Astrocyte (in vitro differentiated cells and primary cell): ENCODE results near the gene BSG.

Experiments used
- CTCF ChIP-seq: IDR thresholded peaks from 2 replicates; pipeline ENCODE4 v1.5.1; 2011; ENCODE audit warnings: low read depth, mild to moderate bottlenecking, inconsistent platforms, low read length, moderate library complexity; ENCODE audit not compliant: insufficient read depth
- EZH2 ChIP-seq: IDR thresholded peaks from 2 replicates; pipeline ENCODE4 v1.6.1; 2012; ENCODE audit warnings: mild to moderate bottlenecking, low read length, inconsistent platforms; ENCODE audit not compliant: insufficient read depth

GRCh38 chr19:525029-525428 lies 47.4 kb upstream of the BSG start:
- no peak for TF ChIP-seq CTCF
- TF ChIP-seq EZH2, result no peak
